ENCODE data around the gene PIEZO2.
"Not testable (repeated sequence)": the region's sequence is repeated elsewhere in the genome, so short reads cannot be mapped to it uniquely, and the experiment has no call there.

Gene PIEZO2
- 0.04 to 0.06 reads per million in 2 experiments for total RNA-seq

GRCh38 chr18:11149441-11150270 lies at the start of gene PIEZO2:
Gene PIEZO2 (minus strand): TSS chr18:11149569. CDS start chr18:11148588, 981 bp downstream.
- DNase-seq (ENCODE audit: low read depth): no peak

- DNase-seq (ENCODE audit: low read depth): no peak
These were observed 34.3 kb upstream of the PIEZO2 start for GRCh38 chr18:11183637-11184036.

- DNase-seq (ENCODE audit: low read depth): not testable (repeated sequence)
These were observed 32.3 kb upstream of the PIEZO2 start for GRCh38 chr18:11181629-11182028.

GRCh38 chr18:11179959-11180519 lies 30.7 kb upstream of the PIEZO2 start:
- no peak for DNase-seq (ENCODE audit: low read depth)

GRCh38 chr18:11178951-11179549 lies 29.7 kb upstream of the PIEZO2 start:
- DNase-seq (ENCODE audit: low read depth): no peak

GRCh38 chr18:11177382-11177781 lies 28.0 kb upstream of the PIEZO2 start:
- no peak for DNase-seq (ENCODE audit: low read depth)

- DNase-seq (ENCODE audit: low read depth): no peak
These were observed 27.1 kb upstream of the PIEZO2 start for GRCh38 chr18:11176481-11176881.

- DNase-seq (ENCODE audit: low read depth): no peak
These were observed 26.1 kb upstream of the PIEZO2 start for GRCh38 chr18:11175266-11175979.

GRCh38 chr18:11174179-11174578 lies 24.8 kb upstream of the PIEZO2 start:
- not testable (repeated sequence) for DNase-seq (ENCODE audit: low read depth)

GRCh38 chr18:11167778-11168177 lies 18.4 kb upstream of the PIEZO2 start:
- DNase-seq (ENCODE audit: low read depth): no peak

GRCh38 chr18:11165952-11166351 lies 16.6 kb upstream of the PIEZO2 start:
- no peak for DNase-seq (ENCODE audit: low read depth)

- DNase-seq (ENCODE audit: low read depth): no peak
These were observed 15.8 kb upstream of the PIEZO2 start for GRCh38 chr18:11165138-11165537.

GRCh38 chr18:11163665-11164064 lies 14.3 kb upstream of the PIEZO2 start:
- no peak for DNase-seq (ENCODE audit: low read depth)

GRCh38 chr18:11162889-11163288 lies 13.5 kb upstream of the PIEZO2 start:
- DNase-seq (ENCODE audit: low read depth): no peak

- DNase-seq (ENCODE audit: low read depth): no peak
These were observed 13.1 kb upstream of the PIEZO2 start for GRCh38 chr18:11162462-11162861.

GRCh38 chr18:11160313-11160712 lies 10.9 kb upstream of the PIEZO2 start:
- DNase-seq (ENCODE audit: low read depth): no peak

- no peak for DNase-seq (ENCODE audit: low read depth)
These were observed 10.5 kb upstream of the PIEZO2 start for GRCh38 chr18:11159844-11160243.

GRCh38 chr18:11156978-11157377 lies 7.6 kb upstream of the PIEZO2 start:
- DNase-seq (ENCODE audit: low read depth): no peak

GRCh38 chr18:11155034-11155759 lies 5.8 kb upstream of the PIEZO2 start:
- DNase-seq (ENCODE audit: low read depth): no peak

- DNase-seq (ENCODE audit: low read depth): no peak
These were observed 5.1 kb upstream of the PIEZO2 start for GRCh38 chr18:11154368-11154989.

GRCh38 chr18:11153097-11153496 lies 3.7 kb upstream of the PIEZO2 start:
- DNase-seq (ENCODE audit: low read depth): no peak
